Measurements from ENCODE around the gene ABI2.

GRCh38 chr2:203450561-203450960 is 122.4 kb downstream of the ABI2 start:
- TF ChIP-seq CTCF (IDR thresholded peaks at IDR 0.05; ENCODE audit: insufficient read depth, low read length, poor library complexity, severe bottlenecking) (no peak), EZH2phosphoT487 (conservative IDR thresholded peaks at IDR 0.05; ENCODE audit: low read length) (no peak)

Measured in SU-DHL-6 (cell line).